ENCODE measurements around the gene ATN1. TPM values are rescaled to one million over a fixed set of nuclear protein-coding genes. Genes with fewer than 3 reads are reported as not detected.
A peak's percentile ranks its signal among the peaks of the same experiment; 100 is the strongest.

Gene ATN1
- total and polyA plus RNA-seq, 9 of the 15 experiments (the other 6 are each of a cell fraction or from before 2014, with no cell fraction given), result 0.15 to 49.8 (median 2.7) TPM

DNA sequence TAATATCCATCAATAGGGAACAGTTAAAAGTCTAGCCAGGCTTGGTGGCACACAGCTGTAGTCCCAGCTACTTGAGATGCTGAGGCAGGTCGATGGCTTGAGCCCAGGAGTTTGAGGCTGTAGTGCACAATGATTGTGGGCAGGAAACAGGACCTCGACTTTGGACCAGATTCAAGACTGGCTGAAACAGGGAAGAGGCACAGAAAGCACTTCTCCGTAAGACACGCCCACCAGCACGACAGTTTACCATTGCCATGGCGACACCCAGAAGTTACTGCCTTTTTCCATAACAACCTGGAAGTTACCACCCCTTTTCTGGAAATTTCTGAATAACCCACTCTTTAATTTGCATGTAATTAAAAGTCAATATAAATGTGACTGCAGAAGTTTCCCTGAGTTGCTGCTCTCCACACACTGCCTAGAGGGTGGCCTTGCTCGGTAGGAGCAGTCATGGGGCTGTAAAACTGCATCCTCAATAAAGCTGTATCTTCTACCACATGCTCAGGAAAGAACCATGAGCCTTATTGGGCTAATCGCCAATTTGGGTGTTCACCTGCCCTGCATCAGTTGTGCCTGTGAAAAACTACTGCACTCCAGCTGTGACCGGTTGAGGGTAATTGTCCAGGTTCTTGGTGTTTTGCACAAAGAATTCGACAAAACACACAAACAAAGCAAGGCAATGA is 27.8 kb upstream of the ATN1 start (continued):
- TF ChIP-seq REST (IDR thresholded peaks at IDR 0.05; ENCODE audit: borderline replicate concordance) (peak; percentile 57), REST (CRISPR knock-in tag; IDR thresholded peaks at IDR 0.05; ENCODE audit: low read depth) (no peak), SREBF2 (CRISPR knock-in tag; IDR thresholded peaks at IDR 0.05) (no peak), POU5F1 (IDR thresholded peaks at IDR 0.05; ENCODE audit: borderline replicate concordance, low read depth, low read length, partially characterized antibody) (no peak), RFX1 (IDR thresholded peaks at IDR 0.05) (peak; percentile 94), TBP (optimal IDR thresholded peaks at IDR 0.05; ENCODE audit: low read depth, low read length) (no peak), NELFE (IDR thresholded peaks at IDR 0.05; ENCODE audit: insufficient read depth, insufficient read length) (no peak), ZNF124 (CRISPR knock-in tag; IDR thresholded peaks at IDR 0.05) (no peak)

Data from K562 (cell line).